GM21447 (cell line): Measurements from ENCODE around the gene PLEKHG3.

Experiments
- ATAC-seq: cut with Tn5 transposase; IDR thresholded peaks from one replicate; pipeline ENCODE4 v1.9.1; 2021; ENCODE audit not compliant: unreplicated experiment

The PLEKHG3 gene

DNA sequence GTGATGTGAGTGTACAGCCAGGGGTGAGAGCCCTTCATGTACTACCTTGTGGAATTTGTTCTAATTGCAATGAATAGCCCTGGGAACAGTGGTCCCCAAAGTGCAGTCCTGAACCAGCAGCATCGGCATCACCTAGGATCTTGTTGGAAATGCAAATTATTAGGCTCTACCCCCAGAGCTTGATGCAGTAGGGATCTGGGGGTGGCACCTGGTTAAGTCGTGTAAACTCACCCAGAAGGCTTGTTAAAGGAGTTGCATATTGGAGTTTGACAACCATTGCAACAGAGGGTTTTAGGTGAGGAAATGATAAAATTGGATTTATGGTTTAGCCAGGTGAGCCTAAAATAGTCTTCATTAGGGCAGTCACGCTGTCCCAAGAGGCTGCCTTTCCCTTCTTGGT lies 73.2 kb downstream of the PLEKHG3 start:
- no peak for ATAC-seq

DNA sequence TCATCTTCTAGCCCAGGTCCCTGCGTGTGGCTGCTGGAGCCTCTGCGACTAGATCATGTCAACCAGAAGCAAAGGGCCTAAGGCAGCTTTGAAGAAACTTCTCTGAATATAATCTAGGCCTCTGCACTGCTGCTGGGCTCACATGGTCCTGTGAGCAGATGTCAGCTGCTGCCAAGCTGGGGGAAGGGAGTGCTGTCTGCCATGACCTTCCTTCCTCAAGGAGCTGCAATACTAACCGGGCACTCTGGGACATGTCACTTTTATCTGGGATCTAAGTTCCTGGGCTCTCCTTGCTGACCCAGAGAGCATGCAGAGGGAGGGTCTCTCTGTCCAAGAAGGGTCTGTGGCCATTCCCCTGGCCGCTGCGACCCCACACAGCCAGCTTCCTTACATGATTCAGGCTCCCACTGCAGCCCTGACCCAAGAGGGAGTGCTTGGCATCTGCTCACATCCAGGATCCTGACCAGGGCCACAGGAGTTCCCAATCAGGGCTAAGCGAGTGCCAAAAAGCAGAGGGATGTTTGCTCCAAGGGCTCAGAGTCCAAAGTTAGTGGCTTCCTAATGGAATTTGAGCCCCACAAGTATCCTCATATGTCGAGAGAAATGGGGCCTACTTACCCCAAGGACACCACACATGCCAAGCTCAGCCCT lies 74.0 kb downstream of the PLEKHG3 start:
- ATAC-seq, result no peak

DNA sequence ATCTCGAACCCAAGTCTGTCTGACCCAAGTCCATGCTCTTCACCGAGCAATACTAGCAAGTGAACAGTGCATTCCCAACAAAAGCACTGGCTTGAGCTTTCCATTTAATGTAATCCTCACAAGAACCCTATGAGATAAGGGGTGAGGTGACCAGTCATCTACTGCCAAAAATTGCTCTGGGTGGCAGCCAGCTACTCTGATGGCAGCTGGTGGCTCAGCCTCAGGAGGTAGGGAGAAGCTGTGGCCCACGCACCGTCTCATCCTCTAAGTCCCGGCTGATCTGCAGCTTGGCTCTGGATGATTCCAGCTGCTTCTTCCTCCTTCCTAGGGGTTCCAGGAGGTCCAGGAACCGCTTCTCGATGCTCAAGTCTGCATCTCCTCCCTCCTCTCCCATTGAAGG lies 75.2 kb downstream of the PLEKHG3 start:
- ATAC-seq, result no peak

DNA sequence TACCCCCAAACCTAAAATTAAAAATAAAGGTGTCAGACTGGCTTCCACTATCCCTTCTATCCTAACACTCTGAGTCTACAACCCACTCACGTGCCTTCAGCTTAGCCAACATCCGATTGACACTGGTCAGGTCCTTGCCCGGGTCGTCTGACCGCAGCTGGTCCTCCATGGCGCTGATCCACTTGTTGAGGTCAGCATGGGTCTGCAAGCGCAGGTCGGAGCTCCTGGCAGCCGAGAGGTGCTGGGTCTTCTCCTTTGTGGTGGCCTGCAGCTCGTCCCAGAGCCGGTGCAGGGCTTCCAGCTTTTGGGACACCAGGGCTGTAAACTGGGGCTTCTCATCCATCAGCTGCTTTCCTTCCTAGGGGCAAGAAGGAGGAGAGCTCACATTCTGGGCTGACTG lies 78.0 kb downstream of the PLEKHG3 start:
- no peak for ATAC-seq

DNA sequence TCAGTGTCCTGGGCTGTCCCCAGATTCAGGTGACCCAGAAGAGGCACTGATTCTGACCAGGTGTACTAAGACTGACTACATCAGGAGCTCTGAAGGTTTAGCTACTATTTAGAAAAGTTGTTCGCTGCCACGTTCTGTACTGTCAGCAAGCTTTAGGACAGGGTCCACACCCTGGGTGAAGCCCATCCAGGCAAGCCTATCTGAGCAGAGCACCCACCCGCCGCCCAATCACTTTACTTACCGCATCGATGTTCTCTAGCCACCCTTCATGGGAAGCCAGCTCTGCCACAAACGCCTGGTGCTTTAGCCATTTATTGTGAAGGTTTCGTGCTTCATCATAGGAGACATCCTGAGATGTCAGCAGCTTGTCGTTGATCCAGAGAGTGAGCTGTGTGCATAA lies 79.8 kb downstream of the PLEKHG3 start:
- no peak for ATAC-seq

DNA sequence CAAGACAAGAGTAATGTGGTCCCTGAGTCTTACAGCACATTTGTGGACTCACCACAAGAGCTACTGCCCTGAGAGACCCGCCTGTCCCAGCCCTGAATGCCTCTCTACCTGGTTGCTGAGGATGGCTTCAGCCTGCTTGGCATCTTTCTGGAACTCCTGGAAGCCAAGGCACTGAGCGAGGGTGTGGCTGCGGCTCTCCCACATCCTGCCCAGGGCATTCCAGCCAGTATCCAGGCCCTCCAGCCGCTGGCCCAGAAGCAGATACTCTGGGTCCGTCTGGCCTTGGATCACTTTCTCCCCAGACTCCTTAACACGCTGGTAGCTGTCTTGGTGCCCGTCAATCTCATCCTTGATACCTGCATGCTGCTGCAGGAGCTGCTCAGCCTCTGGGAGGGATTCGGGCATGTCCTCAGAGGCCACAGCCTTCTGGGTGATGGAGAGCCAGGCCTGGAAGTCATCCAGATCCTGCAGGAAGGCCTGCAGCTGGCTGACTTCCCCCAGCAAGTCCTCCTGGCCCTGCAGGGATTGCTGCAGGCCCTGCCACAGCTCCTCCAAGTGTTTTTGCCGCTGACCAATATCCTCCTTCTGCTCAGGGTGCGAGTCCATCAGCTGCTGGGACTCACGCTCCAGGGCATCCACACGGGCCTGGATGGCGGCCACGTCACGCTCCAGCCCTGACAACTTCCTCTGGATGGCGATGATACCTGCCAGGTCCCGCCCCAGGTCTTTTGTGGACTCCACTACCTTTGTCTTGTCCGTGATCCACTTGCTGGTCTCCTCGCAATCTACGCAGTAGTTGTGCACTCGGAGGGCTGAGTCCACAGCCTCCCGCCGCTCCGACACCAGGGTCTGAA lies 82.3 kb downstream of the PLEKHG3 start:
- no peak for ATAC-seq

DNA sequence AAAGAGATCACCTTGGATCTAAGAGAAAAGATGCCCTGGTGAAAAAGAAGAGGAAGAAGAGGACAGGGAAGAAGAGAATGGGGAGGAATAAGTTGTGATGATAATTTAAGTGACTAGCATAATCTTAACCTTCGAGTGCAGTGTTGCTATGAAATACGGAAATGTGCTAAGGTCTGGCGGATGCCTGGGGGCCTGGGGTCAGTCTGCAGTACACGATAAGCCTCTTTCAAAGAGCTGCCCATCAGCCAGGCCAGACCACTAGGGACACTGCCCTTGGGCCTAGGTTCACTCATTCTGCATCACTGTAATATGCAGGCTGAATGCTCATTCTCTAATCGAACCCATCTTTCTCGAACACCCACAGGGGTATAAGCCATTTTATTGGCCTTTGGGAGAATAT lies 83.4 kb downstream of the PLEKHG3 start:
- ATAC-seq, result no peak

DNA sequence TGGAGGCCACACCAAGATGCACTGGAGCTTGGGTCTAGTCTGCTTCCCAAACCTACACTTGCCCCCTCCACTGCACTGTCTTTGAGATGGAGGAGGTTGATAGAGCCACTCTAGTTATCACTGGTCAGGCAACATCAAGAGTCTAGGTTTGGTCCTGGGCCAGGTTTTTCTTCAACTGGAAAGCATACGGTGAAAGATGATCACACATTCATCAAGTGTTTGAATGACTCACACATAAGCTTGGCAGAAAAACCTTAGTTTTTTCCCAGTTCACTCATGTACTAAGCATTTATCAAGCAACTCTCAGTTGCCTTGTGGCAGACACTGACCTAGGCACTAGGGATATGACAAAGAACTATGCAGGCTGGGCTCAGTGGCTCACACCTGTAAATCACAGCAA lies 84.5 kb downstream of the PLEKHG3 start:
- no peak for ATAC-seq

DNA sequence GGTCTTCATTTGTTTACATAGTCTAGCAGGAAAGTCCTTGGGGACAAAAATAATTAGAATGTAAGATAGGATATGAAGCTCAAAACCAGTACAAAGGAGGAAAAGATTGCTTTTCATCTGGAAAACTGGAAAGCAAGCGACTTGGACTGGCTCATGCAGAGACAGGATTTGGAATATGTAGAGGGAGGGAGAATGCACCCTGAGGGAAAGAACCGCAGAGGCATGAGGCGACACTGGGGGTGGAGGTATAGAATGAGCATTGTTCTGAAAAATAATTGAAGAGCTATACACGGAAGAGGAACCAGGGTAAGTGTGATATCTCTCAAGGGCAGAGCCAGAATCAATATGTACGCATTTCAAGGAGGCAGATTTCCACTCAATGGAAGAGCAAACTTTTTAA lies 85.5 kb downstream of the PLEKHG3 start:
- no peak for ATAC-seq

DNA sequence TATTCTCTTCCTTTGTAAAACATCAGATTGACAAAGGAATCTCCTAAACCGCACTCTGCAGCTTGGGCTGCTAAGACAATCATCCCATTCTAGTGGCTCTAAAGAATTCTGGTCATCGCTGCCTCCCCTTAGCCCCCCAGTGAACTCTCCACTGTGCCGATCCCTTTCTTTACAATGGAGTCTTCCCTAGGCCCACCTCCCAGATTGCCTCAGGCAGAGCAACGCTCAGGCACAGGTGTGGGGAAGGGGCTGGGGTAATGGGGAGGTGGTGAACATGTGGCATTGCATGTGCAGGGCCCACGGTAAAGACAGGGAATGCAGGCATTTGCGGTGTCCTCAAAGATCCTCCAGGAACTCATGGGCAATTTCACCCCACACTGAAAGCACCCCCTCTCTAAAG lies 86.3 kb downstream of the PLEKHG3 start:
- no peak for ATAC-seq

DNA sequence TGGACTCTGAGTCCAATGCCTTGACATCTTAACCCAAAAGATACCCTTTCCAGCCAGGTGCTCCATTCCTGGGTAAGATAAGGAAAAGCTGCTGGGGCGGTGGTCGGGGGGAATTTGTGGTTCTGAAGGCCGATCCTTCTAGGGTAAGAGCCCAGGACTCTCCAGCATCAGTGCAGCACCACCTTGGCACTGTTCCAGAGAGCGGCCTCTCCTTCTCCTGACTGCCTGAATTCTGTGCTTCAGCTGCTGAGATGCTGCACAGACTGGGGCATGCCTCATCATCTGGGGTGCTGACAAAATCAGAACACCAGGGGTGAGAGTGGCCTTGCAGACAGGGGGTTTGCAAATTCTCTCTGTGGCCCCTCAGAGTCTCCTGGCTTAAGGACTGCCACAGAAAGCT lies 88.0 kb downstream of the PLEKHG3 start:
- ATAC-seq, result no peak

DNA sequence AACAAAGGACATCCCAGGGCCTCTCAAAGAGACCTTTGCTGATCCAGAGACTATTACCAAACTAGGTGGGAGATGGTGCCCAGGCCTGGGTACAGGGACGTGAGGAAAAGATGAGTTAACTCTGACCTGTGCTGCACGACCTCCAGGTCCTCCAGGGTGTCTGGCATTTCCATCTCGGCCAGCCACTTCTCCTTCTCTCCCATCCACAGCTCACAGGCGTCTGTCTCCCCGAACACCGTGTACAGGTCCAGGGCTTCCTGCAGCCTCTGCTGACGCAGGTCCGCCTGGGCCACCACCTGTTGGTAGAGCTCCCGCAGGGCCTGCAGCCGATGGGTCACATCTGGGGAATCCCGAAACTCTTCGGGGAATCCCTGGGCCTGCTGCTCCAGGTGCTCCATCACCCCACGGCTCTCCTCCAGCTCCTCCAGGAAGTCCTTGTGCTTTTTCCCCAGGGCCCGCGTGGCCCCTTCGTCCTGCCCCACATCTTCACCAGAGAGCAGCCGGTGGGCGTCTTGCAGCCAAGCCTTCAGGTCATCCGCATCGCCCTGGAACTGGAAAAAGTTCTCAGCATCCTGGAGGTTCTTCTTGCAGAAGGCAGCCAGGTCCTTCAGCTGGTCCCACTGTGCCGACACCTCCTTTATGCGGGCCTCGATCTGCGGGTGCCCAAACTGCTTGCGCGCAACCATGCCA lies 88.8 kb downstream of the PLEKHG3 start:
- ATAC-seq, result no peak

DNA sequence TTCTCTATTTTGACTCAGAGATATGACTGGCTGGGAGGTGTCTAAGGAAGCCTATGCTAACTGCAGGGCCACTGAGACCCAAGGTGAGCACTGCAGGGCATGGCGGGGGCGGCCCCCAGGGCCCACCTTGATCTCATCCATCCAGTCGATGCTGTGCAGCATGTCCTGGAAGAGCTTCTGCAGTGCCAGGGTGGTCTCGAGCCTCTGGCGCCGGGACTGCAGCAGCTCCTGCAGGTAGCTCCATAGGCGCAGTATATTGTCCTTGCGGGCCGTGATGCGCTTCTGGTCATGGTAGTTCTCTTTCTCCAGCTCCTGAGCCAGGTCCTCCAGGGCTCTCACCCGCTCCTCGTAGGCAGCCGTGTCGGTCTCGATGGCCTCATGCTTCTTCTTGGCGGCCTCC lies 91.0 kb downstream of the PLEKHG3 start:
- ATAC-seq, result no peak

DNA sequence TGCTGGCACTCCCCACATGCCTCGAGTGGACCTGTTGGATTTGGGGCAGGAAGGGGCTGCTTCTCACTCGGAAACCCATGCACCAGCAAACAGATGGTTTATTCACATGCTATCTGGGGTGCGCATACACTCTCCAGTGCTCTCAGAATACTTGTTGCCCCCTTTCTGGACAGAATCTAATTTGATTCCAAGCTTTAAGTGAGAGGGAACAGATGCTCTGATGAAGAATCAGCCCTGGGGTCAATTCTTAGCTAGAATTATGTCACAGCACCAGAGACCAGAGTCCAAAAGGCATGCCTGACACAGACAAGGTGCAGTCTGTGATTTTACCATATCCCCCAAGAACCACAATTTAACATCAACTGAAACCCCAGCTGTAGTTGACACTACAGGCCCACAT lies 91.7 kb downstream of the PLEKHG3 start:
- ATAC-seq, result no peak

DNA sequence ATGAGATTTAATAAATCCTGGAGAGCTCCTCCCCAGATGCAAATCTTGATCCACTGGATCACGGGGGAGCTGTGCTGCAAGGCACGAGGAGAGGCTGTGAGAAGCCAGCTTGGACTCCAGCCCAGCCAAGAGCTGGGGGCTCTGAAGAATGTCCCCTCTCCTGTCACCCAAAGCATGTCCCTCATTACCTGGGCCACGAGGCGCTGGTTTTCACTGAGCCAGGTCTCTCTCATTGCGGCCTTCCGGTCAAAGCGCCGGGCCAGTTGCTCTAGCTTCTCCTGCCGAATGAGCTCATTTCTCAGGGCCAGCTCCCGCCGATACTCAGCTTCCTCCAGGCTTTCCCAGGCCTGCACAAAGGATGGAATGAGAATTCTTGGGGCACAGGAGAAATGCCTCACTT lies 92.1 kb downstream of the PLEKHG3 start:
- no peak for ATAC-seq

DNA sequence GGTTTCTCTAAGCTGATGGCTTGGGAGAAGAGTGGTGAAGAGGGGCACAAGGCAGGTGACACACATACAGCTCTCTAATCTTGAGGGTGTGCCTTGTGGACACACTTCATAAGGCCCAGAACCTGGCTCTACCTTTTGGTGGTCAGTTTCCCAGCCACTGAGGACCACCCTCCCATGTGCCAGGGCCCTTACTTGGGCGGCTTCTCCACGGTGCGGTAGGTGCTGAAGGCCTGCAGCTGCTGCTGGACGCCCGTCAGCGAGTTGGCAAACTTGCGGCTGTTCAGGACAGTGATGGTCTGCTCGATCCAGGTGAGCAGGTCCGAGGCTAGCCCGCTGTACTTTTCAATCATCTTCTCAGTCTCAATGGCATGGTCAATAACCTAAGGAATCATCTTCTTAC lies 95.3 kb downstream of the PLEKHG3 start:
- no peak for ATAC-seq
